Neural progenitor cell (in vitro differentiated cells): ENCODE results near the gene SUSD3.

ENCODE experiments used
- EZH2 ChIP-seq: fragments of 200-600 bp; sonication (generic); IDR thresholded peaks from 2 replicates; pipeline ENCODE4 v1.6.1; 2017; ENCODE audit warnings: antibody characterized with exemption, mild to moderate bottlenecking, moderate library complexity
- TF ChIP-seq, protein P1 (sequence below): fragments of 200-600 bp; sonication (generic); IDR thresholded peaks from 2 replicates; pipeline ENCODE4 v1.5.1; 2017; ENCODE audit warnings: antibody characterized with exemption, mild to moderate bottlenecking

DNA sequence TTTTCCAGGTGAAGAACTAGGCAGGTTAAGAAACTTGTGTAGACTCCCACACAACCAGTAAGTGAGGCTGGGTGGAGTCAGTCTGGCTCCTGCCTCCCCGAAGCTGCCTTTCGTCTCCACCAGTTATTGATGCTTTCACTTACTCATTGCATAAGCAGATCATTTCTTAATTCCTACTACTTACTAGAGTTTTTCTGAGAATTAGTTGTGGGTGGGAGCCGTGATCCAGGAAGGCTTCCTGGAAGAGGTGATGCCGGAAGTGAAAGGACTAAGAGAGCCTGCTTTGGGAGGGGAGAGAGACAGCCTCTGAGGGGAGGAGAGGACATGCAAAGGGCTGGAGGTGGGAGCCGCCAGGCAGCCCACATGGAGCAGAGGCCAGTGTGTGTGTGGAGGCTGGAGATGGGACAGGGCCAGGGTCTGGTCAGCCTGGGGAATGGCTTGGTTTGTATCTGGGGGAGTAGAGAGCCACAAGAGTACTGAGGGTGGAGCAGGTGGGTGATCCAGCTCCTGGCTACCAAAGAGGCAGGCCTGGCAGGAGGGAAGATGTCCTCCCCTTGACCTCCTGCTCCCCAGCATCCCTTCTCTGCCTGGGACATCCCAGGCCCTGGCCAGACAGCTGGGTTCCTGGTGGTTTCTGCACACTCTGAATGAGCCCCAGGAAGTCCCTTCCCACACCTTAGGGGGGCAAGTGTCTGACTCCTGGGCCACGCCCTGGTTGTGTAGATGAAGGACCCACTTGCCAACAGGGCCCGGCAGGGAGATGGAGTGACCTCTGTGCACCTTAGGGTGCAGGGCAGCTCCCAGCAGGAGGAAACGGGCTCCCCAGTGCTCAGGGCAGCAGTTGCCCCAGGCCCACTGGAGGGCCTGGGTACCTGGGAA is 25.3 kb downstream of the SUSD3 start:
- TF ChIP-seq, protein P1, sequence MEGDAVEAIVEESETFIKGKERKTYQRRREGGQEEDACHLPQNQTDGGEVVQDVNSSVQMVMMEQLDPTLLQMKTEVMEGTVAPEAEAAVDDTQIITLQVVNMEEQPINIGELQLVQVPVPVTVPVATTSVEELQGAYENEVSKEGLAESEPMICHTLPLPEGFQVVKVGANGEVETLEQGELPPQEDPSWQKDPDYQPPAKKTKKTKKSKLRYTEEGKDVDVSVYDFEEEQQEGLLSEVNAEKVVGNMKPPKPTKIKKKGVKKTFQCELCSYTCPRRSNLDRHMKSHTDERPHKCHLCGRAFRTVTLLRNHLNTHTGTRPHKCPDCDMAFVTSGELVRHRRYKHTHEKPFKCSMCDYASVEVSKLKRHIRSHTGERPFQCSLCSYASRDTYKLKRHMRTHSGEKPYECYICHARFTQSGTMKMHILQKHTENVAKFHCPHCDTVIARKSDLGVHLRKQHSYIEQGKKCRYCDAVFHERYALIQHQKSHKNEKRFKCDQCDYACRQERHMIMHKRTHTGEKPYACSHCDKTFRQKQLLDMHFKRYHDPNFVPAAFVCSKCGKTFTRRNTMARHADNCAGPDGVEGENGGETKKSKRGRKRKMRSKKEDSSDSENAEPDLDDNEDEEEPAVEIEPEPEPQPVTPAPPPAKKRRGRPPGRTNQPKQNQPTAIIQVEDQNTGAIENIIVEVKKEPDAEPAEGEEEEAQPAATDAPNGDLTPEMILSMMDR = no peak
- TF ChIP-seq EZH2 = no peak
